Esophagus muscularis mucosa (tissue), 4 donors: ENCODE measurements around the gene UBE2J2. TPM values are rescaled to one million over a fixed set of nuclear protein-coding genes. Genes with fewer than 3 reads are reported as not detected.

Source experiments
- DNase-seq: peaks from one replicate; pipeline ENCODE4 v3.0.0-alpha.2; 2017; ENCODE audit errors: extremely low spot score
- H3K27ac ChIP-seq, 4 donors: fragments of 200-600 bp; sonication (generic); replicated peaks in 1 of 4; 1 replicate in 3 of 4; 2 replicates in 1 of 4; pipeline ENCODE4 v1.5.1; 2016 to 2019; ENCODE audit warnings: mild to moderate bottlenecking in 1 of 4
- H3K27me3 ChIP-seq, 4 donors: fragments of 200-600 bp; sonication (generic); one replicate each; pipeline versions ENCODE4 v1.5.1 to v1.6.0; 2016 to 2019
- H3K36me3 ChIP-seq, 4 donors: fragments of 200-600 bp; sonication (generic); one replicate each; pipeline ENCODE4 v1.5.1; 2016 to 2019
- H3K4me1 ChIP-seq, 4 donors: fragments of 200-600 bp; sonication (generic); one replicate each; pipeline ENCODE4 v1.5.1; 2016 to 2019
- H3K4me3 ChIP-seq, 4 donors: fragments of 200-600 bp; sonication (generic); 1 replicate in 2 of 4; 2 replicates in 2 of 4; pipeline ENCODE4 v1.5.1; 2016 to 2019; ENCODE audit warnings: mild to moderate bottlenecking in 4 of 4, moderate library complexity in 1 of 4
- H3K9me3 ChIP-seq, 4 donors: fragments of 200-600 bp; sonication (generic); 1 replicate in 3 of 4; 2 replicates in 1 of 4; pipeline ENCODE4 v1.5.1; 2016 to 2019
- EP300 ChIP-seq: sonication (generic); formaldehyde crosslinking; IDR thresholded peaks from one replicate; pipeline ENCODE4 v1.6.1; 2017; ENCODE audit warnings: antibody characterized with exemption
- POLR2A ChIP-seq: fragments of 450-650 bp; IDR thresholded peaks from one replicate; pipeline ENCODE4 v1.6.1; 2017; ENCODE audit warnings: antibody characterized with exemption, moderate library complexity, mild to moderate bottlenecking, low read depth
- POLR2AphosphoS5 ChIP-seq, 2 donors: sonication (generic); formaldehyde crosslinking; IDR thresholded peaks; one replicate each; pipeline ENCODE4 v1.6.1; 2017; ENCODE audit warnings: antibody characterized with exemption in 2 of 2
- WGBS: methylation state at CpG from one replicate; pipeline ENCODE4 v1.1.5; 2018; 5-methylcytosine and 5-hydroxymethylcytosine counted together
- intact Hi-C: fragments of 100-400 bp; cut with DNase I; formaldehyde crosslinking; loops from one replicate; pipeline ENCODE4 v1.15.1; 2023
- total RNA-seq, 4 donors: library from RNA; depleted of rRNA; stranded (reverse); fragments of >200 nt; gene quantifications; one replicate each; pipeline versions ENCODE4 v1.1.0 to v1.2.1, GENCODE V29; 2016
- TF ChIP-seq, protein P1 (sequence below), 3 experiments: fragments of 200-600 bp in 2 of 3; fragments of 450-650 bp in 1 of 3; sonication (generic) in 2 of 3; IDR thresholded peaks; one replicate each; pipeline ENCODE4 v1.5.1; 2017 to 2019; ENCODE audit warnings: antibody characterized with exemption in 3 of 3, mild to moderate bottlenecking in 2 of 3, moderate library complexity in 1 of 3

UBE2J2 gene
- total RNA-seq, 4 donors from 2014 or later: 34.9 to 61.4 (median 49.5) TPM

DNA sequence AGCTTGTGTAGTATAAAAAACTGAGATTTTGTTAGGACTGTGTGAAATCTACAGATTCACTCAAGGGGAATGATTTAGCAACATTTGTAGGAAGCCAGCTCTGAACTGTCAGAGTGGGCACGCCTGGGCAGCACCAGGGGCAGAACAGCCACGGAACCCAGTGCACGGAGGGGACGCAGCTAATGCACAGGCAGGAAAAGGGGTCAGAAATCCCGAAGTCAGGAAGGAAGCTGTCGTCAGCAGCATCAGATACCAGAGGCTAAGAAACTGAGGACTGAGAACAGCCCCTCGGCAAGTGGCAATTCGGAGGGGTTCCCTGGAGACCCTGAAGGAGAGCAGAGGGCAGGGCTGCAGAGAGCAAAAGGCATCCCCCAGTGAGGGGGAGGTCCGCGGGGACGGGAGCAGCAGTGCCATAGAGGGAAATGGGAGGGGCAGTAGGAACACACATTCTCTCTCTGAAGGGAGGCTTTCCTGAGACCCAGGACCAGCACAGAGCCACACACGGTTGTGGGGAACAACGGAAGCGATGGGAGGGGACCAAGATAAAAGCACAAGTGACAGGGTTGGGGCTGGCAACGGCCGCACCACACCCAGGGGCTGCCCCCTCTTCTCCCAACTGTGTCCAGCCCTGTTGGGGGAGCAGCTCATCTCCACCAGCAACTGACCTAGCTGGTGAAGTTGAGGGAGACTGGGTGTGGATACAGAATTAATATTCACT, 12.7 kb downstream of the UBE2J2 start:
- TF ChIP-seq POLR2AphosphoS5 (IDR thresholded peaks at IDR 0.05) (no peak), EP300 (no peak), POLR2A (no peak)
- TF ChIP-seq, protein P1, sequence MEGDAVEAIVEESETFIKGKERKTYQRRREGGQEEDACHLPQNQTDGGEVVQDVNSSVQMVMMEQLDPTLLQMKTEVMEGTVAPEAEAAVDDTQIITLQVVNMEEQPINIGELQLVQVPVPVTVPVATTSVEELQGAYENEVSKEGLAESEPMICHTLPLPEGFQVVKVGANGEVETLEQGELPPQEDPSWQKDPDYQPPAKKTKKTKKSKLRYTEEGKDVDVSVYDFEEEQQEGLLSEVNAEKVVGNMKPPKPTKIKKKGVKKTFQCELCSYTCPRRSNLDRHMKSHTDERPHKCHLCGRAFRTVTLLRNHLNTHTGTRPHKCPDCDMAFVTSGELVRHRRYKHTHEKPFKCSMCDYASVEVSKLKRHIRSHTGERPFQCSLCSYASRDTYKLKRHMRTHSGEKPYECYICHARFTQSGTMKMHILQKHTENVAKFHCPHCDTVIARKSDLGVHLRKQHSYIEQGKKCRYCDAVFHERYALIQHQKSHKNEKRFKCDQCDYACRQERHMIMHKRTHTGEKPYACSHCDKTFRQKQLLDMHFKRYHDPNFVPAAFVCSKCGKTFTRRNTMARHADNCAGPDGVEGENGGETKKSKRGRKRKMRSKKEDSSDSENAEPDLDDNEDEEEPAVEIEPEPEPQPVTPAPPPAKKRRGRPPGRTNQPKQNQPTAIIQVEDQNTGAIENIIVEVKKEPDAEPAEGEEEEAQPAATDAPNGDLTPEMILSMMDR (IDR thresholded peaks at IDR 0.05): no peak
- Histone ChIP-seq H3K27me3 (no peaks in the 10 kb centered on the region), H3K4me3 (no peak overlapping the region), H3K4me1 (peaks cover 0 to 23% (median 8%) of the 10 kb centered on the region in 4 donors), H3K36me3 (peaks cover 46 to 100% (median 88%) of the 10 kb centered on the region in 4 donors), H3K27ac (no peak overlapping the region), H3K9me3 (no peaks in the 10 kb centered on the region)
- DNase-seq: no peak
- intact Hi-C loops: no loop called here
- 68% methylated on average over 16 of the region's 16 CpGs for WGBS

DNA sequence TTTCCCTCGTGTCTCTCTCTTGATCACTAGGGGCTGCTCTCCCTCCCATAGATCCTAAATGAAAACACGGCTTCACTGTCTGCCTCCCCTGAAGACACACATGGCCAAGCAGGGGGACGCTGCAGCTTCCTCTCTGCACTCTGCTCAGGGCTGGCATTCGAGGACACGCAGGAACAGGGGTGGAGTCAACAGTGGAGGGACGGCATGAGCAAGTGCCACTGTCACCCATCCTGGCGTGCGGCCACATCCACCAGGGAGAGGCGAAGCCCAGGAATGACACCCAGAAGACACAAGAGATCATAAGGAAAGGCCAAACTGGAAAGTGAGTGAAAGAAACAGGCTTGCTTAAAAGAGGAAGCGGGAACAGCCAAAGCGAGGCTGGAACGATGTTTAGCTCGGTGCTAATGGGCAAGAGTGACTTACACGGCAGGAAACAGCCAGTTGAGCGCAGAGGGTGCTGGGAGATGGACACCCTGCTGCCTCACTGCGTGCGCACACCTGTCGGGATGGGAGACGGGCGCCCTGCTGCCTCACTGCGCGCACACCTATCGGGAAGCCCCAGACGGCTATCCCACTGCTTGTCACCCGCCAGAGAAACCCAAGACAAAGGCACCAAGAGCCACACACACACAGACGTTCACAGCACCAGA, 13.6 kb downstream of the UBE2J2 start:
- no peak for DNase-seq
- 80% methylated on average over 26 of the region's 26 CpGs for WGBS
- H3K36me3 ChIP-seq: peaks cover 52 to 100% (median 89%) of the 10 kb centered on the region in 4 donors

DNA sequence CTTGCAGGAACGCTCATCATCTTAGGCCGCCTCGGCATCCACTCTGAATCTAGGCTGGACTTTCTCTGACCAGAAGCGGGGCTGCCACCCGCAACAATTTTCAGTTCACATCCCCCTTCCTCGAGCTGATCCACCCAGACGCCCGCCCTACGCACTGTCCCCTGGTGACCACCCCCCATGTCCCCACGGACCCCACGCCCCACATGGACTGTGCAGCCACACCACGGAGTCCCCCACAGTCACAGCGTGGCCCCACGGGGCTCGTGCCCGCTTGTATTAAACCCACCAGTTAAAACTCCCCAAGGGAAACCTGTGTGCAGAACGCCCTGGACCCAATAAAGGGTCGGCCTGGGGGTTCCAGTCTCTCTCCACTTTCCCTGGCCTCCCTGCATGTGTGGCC, 14.1 kb downstream of the UBE2J2 start:
- TF ChIP-seq EP300 (no peak), POLR2A (no peak)
- TF ChIP-seq, protein P1 (IDR thresholded peaks at IDR 0.05): no peak
- H3K4me3 ChIP-seq: no peak overlapping the region
- intact Hi-C loops: no loop called here
- no peaks in the 10 kb centered on the region for H3K9me3 ChIP-seq
- DNase-seq: no peak
- no peak overlapping the region for H3K27ac ChIP-seq
- peaks cover 52 to 100% (median 89%) of the 10 kb centered on the region in 4 donors for H3K36me3 ChIP-seq
- no peaks in the 10 kb centered on the region for H3K27me3 ChIP-seq
- 92% methylated on average over 17 of the region's 18 CpGs for WGBS
- H3K4me1 ChIP-seq: peaks cover 0 to 16% (median 6%) of the 10 kb centered on the region in 4 donors

More for the DNA sequence above, 13.6 kb downstream of the UBE2J2 start:
- TF ChIP-seq POLR2AphosphoS5 (IDR thresholded peaks at IDR 0.05) (no peak), POLR2A (no peak)
- H3K4me1 ChIP-seq: peaks cover 0 to 21% (median 7%) of the 10 kb centered on the region in 4 donors
- no peak overlapping the region for H3K4me3 ChIP-seq
- H3K9me3 ChIP-seq: no peaks in the 10 kb centered on the region
- intact Hi-C loops: no loop called here
- H3K27me3 ChIP-seq: no peaks in the 10 kb centered on the region
- no peak overlapping the region for H3K27ac ChIP-seq

DNA sequence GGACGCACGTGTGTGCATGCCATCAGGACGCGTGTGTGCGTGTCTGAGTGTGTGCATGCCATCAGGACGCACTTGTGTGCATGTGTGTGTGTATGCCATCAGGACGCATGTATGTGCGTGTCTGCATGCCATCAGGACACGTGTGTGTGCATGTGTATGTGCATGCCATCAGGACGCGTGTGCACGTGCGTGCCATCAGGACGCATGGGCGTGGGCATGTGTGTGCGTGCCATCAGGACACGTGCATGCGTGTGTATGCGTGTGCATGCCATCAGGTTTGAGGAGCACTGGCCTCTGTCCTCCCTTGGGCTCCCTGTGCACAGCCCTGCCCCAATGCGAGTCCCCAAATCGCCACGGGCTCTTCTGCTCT, 14.6 kb downstream of the UBE2J2 start:
- no peak overlapping the region for H3K4me3 ChIP-seq
- no peak for DNase-seq
- no peaks in the 10 kb centered on the region for H3K9me3 ChIP-seq
- H3K36me3 ChIP-seq: peaks cover 53 to 100% (median 89%) of the 10 kb centered on the region in 4 donors
- peaks cover 0 to 15% (median 6%) of the 10 kb centered on the region in 4 donors for H3K4me1 ChIP-seq
- intact Hi-C loops: no loop called here
- H3K27ac ChIP-seq: no peak overlapping the region
- 90% methylated on average over 21 of the region's 22 CpGs for WGBS
- no peaks in the 10 kb centered on the region for H3K27me3 ChIP-seq
- no peak for TF ChIP-seq POLR2AphosphoS5 (IDR thresholded peaks at IDR 0.05)
- no peak for TF ChIP-seq EP300
- no peak for TF ChIP-seq POLR2A
- TF ChIP-seq, protein P1 (IDR thresholded peaks at IDR 0.05): no peak
